GM13976 (cell line): ENCODE measurements around the gene MAP3K10.

Source experiments
- DNase-seq: peaks from one replicate; pipeline ENCODE4 v3.0.0; 2012; ENCODE audit warnings: low spot score
- in situ Hi-C: fragments of 300-500 bp; cut with MboI; formaldehyde crosslinking; loops from one replicate; pipeline ENCODE4 v1.12.0; 2022; ENCODE audit warnings: low sequenced_read_pairs, mixed read lengths, inconsistent platforms; ENCODE audit not compliant: unreplicated experiment
- TF ChIP-seq, protein P1 (sequence below): IDR thresholded peaks from 2 replicates; pipeline ENCODE4 v1.5.1; 2012; ENCODE audit warnings: borderline replicate concordance, mild to moderate bottlenecking; ENCODE audit not compliant: insufficient read depth; ENCODE audit errors: extremely low read depth, missing control alignments, control extremely low read depth

Gene MAP3K10

DNA sequence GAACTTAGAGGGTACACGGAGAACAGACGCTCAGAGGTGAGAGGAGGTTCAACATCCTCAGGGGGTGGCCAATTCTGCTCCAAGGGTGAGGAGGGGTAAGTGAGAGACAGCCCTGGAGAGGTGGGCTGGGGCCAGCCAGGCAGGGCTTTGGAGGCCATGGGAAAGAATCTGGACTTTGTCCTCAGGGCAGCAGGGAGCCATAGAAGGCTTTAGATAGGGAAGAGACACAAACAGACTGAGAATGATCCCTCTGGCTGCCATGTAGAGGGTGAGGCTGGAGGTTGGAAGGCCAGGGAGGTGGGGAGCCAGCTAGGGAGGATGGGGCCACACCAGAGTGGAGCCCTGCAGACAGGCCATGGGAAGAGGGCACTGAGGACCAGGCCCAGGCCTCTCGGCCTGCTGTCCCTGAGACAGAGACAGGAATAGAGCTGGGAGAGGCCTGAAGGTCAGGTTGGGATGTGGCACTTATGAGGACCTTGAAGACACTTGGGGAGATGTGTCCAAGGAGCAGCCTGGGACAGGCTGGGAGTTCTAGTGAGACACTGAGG is 64.5 kb downstream of the MAP3K10 start:
- TF ChIP-seq, protein P1, sequence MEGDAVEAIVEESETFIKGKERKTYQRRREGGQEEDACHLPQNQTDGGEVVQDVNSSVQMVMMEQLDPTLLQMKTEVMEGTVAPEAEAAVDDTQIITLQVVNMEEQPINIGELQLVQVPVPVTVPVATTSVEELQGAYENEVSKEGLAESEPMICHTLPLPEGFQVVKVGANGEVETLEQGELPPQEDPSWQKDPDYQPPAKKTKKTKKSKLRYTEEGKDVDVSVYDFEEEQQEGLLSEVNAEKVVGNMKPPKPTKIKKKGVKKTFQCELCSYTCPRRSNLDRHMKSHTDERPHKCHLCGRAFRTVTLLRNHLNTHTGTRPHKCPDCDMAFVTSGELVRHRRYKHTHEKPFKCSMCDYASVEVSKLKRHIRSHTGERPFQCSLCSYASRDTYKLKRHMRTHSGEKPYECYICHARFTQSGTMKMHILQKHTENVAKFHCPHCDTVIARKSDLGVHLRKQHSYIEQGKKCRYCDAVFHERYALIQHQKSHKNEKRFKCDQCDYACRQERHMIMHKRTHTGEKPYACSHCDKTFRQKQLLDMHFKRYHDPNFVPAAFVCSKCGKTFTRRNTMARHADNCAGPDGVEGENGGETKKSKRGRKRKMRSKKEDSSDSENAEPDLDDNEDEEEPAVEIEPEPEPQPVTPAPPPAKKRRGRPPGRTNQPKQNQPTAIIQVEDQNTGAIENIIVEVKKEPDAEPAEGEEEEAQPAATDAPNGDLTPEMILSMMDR: no peak
- DNase-seq: no peak
- in situ Hi-C loops: no loop called here

DNA sequence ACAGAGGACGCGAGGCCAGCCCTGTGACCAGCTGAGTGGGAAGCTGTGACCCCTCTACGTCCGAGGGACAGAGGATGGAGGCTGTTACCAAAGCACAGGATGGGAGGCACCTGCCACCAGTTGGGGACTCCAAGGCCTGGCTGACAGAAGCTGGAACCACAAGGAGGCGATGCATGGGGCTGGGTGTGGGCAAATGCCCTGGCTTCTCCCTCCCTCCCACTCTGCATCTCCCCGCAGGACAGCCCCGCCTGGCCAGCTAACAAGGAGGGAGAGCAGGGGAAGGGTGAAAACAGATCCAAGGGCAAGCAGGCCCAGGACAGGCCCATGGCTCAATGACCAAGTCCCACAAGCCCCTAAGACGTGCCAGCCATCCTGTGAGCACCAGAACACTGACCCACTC is 65.3 kb downstream of the MAP3K10 start:
- TF ChIP-seq, protein P1: no peak

DNA sequence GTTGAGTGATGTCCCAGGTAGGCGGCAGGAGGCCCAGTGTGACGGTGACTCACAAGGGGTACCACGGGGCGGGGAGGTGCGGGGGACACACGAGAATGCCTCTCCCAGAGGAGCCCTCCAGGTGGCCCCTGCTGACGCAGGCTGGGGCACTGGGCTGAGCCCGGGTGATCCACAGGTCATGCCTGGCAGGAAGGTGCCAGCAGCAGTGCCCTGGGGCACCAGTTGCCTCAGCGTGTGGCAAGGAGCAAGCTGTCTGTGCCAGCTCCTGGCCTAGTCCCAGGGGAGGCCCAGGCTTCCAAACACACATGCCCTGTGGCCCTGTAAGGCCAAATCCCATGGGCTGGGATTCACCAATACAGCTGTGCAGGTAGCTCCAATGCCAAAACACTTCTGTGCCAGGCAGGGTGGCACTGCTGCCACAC is 65.9 kb downstream of the MAP3K10 start:
- TF ChIP-seq, protein P1: no peak
- no peak for DNase-seq
- in situ Hi-C loops: no loop called here

More for the DNA sequence above, 65.3 kb downstream of the MAP3K10 start:
- in situ Hi-C loops: no loop called here
- no peak for DNase-seq

DNA sequence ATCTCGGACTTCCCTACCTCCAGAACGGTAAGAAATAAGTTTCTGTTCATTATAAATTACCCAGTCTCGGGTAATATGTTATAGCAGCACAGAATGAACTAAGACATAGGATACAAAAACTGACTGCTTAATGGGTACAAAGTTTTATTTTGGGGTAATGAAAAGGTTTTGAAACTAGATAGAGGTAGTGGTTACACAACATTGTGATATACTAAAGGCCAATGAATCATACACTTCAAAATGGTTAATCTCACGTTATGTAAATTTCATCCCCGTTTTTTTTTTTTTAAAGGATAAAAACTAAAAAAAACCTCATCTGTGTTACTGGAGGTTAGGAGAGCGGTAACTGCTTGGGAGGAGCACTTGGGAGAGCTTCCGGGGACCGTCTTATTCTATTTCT is 70.4 kb downstream of the MAP3K10 start:
- DNase-seq: no peak
- TF ChIP-seq, protein P1: no peak
- in situ Hi-C loops: no loop called here

DNA sequence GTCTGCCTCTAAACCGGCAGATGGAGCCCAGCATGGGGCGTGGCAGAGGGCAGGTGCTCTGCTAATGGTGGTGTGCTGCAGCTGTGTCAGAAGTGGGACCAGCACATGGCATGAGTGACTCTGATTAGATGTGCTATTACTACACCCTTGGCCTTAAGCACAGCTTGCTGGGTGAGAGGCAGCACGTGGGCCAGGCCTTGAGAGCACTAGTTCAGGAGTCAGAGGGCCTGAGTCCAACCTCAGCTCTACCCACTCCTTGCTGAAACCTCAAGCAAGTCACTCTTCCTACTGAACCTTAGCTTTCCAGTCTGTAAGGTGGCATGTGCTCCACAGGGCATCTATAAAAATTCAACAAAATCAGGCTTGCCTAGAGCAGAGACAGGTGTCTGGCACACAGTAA is 71.2 kb downstream of the MAP3K10 start:
- in situ Hi-C loops: no loop called here
- TF ChIP-seq, protein P1: no peak
- no peak for DNase-seq

DNA sequence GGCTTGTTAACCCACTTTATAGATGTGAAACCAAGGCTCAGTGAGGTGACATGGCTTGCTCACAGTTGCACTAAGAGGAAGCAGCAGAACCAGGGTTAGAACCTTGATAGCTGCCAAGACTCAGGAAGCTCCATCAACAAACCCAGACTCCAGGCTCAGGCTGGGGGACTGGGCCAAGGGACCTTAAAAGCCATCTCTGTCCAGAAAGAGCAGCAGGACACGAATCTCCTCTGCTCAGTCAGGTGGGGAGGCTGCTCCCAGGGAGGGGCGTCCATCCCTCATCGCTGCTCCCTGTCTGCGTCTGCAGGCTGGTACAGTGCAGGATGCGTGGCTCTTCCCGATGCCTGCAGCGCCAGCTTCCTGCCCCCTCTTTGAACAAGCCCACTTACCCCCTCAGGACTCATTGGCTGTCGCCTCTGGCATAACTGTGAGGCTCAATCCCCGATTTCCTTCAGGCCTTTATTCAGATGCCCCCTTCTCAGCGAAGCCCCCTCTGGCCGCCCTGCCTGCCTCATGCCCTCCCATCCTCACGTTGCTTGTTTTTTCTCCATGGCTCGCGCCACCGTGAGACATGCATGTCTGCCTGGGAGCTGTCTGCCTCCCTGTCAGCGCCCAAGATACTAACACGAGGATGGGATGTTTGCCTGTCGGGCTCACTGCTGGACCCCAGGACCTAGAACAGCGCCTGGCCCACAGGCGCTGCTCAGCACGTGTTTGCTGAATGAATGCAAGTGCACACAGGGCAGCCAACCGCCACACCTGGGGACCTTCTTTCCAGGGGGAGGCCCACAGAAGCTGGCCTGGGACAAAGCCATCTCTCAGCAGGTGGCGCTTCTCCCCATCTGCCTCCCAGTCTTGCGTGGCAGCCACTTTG is 72.5 kb downstream of the MAP3K10 start:
- TF ChIP-seq, protein P1: peak; percentile 0
- in situ Hi-C loops: no loop called here
- no peak for DNase-seq
